CD4-positive, alpha-beta T cell treated with Interleukin-4 for 4 hours (primary cell): ENCODE results near the gene MAPT.

Experiments
- DNase-seq: peaks from one replicate; pipeline ENCODE4 v3.0.0-alpha.2; 2020

Gene MAPT

GRCh38 chr17:45976391-45976754 is 82.0 kb downstream of the MAPT start:
- no peak for DNase-seq

- DNase-seq, result no peak
Measured at GRCh38 chr17:45976755-45977505, 82.6 kb downstream of the MAPT start.

- DNase-seq, result no peak
Measured at GRCh38 chr17:45977506-45977824, 83.1 kb downstream of the MAPT start.

GRCh38 chr17:45977976-45978626 is 83.7 kb downstream of the MAPT start:
- DNase-seq, result no peak

- DNase-seq, result no peak
Measured at GRCh38 chr17:45979137-45979536, 84.8 kb downstream of the MAPT start.

GRCh38 chr17:45980855-45981254 is 86.5 kb downstream of the MAPT start:
- DNase-seq, result no peak

- no peak for DNase-seq
Measured at GRCh38 chr17:45981306-45981705, 87.0 kb downstream of the MAPT start.

GRCh38 chr17:45982791-45983613 is 88.6 kb downstream of the MAPT start:
- no peak for DNase-seq

- DNase-seq, result no peak
Measured at GRCh38 chr17:45983614-45984310, 89.4 kb downstream of the MAPT start.

GRCh38 chr17:45984368-45984767 is 90.0 kb downstream of the MAPT start:
- no peak for DNase-seq

GRCh38 chr17:45985447-45985846 is 91.1 kb downstream of the MAPT start:
- DNase-seq, result no peak

GRCh38 chr17:45986056-45986455 is 91.7 kb downstream of the MAPT start:
- DNase-seq, result no peak

- no peak for DNase-seq
Measured at GRCh38 chr17:45987706-45988105, 93.4 kb downstream of the MAPT start.

- no peak for DNase-seq
Measured at GRCh38 chr17:45989759-45990158, 95.4 kb downstream of the MAPT start.

GRCh38 chr17:45990886-45991285 is 96.5 kb downstream of the MAPT start:
- DNase-seq, result no peak

- DNase-seq, result no peak
Measured at GRCh38 chr17:45991341-45991740, 97.0 kb downstream of the MAPT start.

- no peak for DNase-seq
Measured at GRCh38 chr17:45992175-45992574, 97.8 kb downstream of the MAPT start.

- DNase-seq, result no peak
Measured at GRCh38 chr17:45992904-45993303, 98.5 kb downstream of the MAPT start.

GRCh38 chr17:45993962-45994627 is 99.7 kb downstream of the MAPT start:
- DNase-seq, result no peak

- no peak for DNase-seq
Measured at GRCh38 chr17:45994987-45995386, 100.6 kb downstream of the MAPT start.

GRCh38 chr17:45995627-45996270 is 101.4 kb downstream of the MAPT start:
- DNase-seq, result no peak

- DNase-seq, result no peak
Measured at GRCh38 chr17:45996282-45996937, 102.1 kb downstream of the MAPT start.
